ENCODE results near the gene LRIT1.
A peak's percentile ranks its signal among the peaks of the same experiment; 100 is the strongest.

The LRIT1 gene

DNA sequence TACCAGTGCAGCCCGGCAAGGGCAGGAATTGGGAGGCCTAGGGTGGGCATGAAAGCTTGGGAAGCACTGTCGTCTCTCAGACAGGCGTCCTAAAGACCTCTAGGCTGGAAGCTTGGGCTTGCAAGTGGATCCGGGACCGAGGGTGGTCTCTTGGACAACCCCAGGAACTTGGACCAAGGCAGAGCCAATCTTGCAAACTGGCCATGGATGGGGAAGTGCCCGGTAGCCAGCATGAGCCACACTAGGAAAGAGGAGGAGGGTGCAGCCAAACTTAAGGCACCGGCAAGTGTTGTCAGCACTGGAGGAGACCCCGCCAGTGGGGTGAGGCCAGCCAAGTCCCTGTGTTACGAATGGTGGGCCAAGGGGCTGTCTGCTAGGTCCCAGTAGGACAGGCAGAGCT, 24.5 kb downstream of the LRIT1 start:
- DNase-seq, result no peak

DNA sequence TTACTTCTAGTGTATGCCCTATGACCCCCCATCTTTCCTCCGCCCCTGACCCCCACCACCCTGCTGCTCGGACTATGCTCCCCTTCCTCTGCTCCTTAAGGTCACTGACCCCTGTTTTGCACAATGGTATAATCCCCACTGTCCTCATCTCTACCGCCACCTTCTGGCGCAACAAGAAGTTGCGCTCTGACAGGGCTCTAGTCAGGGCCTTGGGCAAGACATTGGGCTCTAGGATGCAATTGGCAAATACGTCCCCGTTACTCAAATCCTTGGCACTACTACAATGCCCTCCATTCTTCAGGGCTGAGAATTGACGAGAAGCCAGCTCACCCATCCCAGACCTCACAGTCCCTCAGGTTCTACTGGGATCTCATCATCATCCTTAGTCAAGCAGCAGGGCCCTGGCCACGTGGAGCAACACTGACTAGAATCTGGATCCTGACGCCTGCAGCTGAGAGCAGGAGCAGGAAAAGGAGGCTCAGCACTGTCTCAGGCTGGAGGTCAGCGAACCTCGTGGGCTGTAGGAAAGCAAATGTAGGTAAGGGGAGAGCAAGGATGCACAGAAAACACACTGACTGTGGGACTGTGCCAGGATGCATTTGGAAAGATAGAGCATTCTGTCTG, 26.6 kb downstream of the LRIT1 start:
- peak in 9 of 58 donors; percentile 5 to 45 (median 16) for DNase-seq

DNA sequence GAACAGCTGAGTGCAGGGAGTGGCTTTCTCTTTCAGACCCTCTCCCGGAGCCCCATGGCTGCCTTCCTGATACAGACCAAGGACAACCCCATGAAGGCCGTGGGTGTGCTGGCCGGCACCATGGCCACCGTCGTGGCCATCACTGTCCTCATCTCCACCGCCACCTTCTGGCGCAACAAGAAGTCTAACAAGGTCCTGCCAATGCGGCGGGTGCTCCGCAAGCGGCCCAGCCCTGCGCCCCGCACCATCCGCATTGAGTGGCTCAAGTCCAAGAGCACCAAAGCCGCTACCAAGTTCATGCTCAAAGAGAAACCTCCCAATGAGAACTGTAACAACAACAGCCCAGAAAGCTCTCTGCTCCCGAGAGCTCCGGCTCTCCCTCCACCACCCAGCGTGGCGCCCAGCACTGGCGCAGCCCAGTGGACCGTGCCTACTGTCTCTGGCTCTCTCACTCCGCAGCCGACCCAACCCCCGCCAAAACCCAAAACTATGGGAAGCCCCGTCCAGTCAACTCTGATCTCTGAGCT, 27.2 kb downstream of the LRIT1 start:
- no peak for DNase-seq

DNA sequence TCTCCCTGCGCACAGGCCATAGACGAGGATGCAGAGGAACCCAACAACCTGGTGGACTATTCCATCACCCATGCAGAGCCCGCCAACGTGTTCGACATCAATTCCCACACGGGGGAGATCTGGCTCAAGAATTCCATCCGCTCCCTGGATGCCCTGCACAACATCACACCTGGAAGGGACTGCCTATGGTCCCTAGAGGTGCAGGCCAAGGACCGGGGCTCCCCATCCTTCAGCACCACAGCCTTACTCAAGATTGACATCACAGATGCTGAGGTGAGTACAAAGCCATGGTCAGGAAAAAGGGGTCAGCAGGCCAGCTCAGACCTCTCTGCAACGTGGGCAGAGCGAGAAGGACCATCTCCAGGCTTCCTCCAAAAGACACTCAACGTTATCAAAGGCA, 28.3 kb downstream of the LRIT1 start:
- DNase-seq, result no peak

DNA sequence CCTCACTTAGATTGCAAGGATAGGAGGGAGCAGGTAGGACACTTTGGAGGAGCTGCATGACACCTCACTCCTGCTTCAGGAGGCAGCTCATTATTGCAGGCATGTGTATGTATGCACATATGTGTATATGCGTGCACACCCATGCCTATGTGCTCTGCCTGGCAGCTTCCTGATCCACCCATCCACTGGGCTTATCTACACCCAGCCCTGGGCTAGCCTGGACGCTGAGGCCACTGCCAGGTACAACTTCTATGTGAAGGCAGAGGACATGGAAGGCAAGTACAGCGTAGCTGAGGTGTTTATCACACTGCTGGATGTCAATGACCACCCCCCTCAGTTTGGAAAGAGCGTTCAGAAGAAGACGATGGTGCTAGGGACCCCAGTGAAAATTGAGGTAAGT, 29.3 kb downstream of the LRIT1 start:
- DNase-seq, result no peak

DNA sequence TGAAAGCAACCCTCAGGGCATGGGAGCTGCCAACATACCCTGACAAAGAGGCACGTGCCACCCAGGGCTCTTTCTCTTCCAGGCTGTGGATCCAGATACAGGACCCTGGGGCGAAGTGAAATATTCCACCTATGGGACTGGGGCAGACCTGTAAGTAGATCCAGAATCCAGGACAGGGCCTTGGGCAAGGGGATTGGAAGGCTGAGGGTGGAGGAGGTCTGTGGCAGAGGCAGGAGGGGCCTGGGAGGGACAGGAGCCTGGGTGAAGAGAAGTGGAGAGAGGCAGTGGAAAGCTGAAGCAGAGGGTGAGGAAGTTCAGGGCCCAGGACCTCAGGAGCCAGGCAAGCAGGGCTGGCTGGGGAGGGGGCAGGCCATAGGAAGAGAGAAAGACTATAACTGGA, 29.8 kb downstream of the LRIT1 start:
- DNase-seq, result no peak

DNA sequence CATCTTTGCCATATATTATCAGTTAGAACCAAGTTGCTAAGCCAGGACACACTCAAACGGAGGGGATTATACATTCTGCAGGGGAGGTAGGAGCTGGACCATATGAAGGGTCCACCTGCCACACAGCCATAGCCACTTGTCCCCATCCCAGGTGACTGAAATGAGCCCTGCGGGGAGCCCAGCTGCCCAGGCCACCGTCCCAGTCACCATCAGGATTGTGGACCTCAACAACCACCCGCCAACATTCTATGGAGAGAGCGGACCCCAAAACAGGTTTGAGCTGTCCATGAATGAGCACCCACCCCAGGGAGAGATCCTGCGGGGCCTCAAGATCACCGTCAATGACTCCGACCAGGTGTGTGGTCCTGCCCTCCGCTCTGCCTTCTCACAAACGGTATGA, 33.3 kb downstream of the LRIT1 start:
- no peak for DNase-seq

DNA sequence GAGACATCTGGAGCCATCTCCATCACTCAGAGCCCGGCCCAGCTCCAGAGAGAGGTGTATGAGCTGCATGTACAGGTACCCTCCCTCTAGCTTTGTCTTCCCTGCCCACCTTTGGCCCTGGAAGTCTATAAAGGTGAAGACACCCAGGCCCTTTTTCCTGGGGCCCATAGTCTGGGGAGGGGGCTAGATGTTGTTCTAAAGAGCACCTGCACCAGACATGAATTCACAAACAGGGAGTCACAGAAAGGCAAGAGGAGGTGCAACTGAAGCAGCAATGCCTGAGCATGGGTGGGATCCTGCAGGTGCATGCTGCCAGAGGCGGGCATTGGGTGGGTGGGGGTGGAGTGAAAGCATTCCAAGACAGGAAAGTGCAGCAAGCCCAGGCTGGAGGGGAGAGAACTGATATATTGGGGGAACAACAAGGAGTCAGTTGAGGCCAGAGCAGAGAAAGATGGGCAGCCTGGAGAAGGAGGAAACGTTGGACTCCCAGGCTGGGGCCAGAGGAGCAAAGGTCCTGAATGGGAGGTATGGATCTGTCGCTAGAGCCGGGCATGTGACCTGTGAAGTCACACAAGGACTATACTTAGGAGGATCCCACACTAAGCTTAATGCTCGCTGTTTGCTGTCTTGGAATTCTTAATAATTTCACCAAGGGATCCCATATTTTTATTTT, 35.4 kb downstream of the LRIT1 start:
- no peak for DNase-seq

DNA sequence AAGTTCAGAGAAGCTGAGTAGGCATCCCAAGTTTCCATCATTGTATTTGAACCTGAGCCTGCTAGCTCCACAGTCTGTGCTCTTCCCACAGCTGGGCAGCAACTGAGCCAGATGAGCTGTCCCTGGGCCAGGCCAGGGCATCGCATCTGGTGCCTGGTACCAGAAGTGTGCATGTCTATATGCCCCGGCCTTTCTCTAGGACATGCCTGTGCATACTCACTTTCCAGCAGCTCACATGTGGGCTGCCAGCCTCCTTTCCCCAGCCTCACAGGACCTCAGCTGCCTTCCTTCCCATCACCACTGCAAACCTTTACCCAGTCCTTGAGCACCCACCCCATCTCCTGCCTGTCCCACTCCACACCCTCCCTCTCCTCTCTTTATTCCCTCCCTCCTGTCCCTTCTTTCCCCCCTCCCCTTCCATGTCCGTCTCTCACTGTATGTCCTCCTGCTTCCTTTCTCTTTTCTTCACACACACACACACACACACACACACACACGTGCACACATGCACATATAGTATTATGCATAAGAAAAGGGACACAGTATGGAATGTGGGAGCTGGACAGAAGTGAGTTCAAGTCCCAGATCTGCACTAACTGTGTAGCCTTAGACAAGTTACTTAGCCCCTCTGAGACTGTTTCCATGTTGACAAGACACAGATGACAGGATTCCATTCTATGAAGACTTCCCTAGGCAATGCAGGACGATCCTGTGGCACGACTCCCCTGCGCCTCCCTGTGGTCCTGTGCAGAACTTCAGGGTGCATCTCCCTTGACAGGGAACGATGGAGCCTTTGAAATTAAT, 36.1 kb downstream of the LRIT1 start:
- peak in 51 of 58 donors; percentile 8 to 82 (median 49) for DNase-seq

DNA sequence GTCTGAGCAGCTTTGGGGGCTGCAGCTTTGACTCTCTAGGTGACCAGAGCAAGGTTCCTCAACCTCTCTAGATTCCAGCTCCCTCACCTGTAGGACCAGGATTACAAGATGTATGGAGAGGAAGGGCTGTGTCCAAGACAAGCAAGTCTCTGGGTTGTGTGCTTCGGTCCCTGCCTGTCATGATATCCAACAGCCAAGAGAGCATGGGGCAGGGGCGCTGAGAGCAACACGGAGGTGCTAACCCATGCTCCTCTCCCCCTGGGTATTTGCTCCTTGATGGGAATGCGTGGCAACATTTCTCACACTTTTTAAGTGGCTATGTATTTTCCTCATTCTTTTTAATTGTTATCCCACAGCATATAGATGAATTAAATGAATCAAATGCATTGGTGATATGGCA, 36.7 kb downstream of the LRIT1 start:
- no peak for DNase-seq

DNA sequence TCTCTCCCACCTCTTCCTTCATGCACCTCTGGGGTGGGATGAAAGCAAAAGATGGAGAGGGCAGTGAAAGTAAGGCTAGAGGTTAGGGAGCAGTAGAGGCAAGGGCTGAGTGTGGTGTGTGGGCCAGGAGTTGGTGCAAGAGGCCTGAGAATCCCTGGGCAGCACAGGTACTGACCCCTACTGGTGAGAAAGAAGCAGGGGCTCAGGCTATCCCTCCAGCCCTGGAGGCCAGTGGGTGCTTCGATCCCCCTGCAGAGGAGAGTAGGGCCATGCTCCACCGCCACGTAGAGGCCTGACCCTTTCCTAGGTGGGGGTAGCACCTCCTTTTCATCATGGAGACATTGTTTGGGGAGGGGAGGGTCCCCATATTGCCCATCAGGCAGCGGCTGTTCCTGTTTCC, 37.2 kb downstream of the LRIT1 start:
- DNase-seq, result no peak

DNA sequence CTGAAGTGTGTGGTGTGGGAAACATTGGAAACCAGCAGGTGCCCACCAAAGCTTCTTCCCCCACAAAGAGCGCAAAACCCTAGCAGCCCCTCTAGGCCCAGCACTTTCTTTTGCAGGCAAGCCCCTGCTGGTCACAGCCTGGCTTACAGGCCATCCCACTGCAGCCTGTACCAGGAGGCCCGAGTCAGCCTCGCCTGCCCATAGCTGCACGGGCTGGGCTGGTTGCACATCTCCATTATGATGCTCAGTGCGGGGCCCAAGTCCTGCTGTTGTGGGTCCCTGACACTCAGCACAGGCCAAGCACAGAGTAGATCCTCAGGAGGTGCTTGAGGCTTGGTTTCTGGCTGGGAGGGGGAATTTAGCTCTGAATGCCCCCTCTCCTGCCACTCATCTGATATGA, 39.0 kb downstream of the LRIT1 start:
- DNase-seq, result no peak

DNA sequence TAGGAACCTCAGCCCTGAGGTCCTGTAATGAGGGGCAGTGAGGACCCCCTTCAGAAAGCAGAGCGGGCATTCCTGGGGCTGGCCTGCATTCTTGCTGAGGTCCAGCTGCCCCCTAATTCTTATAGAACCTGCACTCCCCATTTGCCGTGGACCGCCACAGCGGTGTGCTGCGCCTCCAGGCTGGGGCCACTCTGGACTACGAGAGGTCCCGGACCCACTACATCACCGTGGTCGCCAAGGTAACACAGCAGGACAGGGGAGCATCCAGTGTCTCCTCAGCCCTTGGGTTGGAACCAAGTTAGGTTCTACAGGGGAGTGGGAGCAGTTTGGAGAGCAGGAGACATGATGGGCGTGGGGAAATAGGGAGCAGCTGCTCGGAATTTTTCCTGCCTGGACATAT, 39.7 kb downstream of the LRIT1 start:
- no peak for DNase-seq

DNA sequence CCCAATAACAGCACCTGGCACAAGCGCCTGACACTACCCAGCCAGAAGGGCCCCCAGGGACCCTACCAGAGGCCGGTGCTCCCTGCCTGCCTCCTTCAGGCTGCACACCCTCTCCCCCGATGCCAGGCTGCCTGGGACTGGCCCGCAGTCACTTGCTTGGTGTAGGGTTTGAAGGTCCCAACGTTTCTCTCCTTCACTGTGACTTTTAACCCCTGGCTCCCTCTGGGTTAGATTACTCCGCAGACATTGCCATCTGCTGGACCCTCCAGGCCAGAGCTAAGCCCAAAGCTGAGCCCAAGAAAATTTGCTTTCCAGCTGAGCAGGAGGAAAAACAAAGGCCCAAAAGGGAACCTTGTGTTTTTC, 40.1 kb downstream of the LRIT1 start:
- no peak for DNase-seq

DNA sequence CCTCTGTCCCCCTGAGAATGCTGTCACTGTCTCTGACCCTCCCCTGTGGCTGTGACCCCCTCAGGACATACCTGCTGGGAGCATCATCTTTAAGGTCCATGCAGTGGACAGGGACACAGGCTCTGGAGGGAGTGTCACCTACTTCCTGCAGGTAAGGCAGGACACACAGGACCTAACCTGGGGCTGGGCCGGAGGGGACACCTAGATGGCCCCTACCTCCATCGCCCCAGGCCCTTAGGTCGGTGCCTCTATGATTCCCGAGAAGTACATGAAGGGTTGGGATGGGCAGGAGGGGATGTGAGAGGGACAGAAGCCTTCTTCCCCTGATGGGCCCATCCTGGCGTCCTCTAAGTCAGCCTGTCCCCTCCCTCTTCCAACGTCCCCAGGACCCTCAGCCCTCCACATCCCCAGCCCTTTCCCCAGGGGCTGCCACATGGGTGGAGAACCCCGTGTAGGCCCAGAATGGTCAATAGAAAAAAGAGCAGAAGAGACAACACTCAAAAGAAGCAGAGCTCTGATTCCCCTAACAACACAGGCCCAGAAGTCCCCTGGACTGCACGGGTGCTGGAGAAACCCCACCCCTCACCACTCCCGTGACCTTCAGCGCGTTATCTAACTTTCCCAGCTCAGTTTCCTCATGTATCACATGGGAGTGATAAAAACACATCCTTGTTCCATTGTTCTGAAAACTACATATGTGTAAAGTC, 40.7 kb downstream of the LRIT1 start:
- DNase-seq, result no peak

DNA sequence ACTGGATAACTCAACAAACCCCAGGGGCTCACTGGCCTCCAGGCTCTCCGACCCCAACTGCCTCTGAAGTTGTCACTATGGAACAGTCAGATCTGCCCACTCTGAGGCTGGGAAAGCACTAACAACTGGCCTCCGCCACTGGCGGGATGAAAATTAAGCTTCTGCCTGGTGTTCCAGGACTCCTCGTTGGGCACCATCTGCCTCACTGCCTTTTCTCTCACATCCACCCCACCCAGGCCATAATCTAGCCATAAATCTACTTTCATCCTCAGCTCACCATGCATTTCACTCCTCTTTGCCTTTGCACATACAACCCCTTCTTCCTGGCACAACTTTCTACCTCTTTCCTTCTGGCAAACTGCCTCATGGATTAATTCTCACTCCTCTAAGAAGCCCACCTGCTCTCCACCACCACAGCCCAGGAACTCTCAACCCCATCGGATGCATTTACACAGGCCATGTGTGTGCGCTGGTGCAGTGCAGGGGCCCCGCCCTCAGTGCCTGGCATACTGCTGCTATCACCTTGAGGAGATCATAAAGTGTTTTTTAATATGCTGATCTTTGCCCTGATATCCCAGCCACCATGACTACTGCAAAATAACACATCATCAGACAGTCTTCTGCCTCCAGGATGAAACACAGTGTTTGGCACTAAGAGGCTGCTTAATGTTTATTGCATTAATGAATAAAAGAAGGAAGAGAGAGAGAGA, 43.0 kb downstream of the LRIT1 start:
- no peak for DNase-seq

DNA sequence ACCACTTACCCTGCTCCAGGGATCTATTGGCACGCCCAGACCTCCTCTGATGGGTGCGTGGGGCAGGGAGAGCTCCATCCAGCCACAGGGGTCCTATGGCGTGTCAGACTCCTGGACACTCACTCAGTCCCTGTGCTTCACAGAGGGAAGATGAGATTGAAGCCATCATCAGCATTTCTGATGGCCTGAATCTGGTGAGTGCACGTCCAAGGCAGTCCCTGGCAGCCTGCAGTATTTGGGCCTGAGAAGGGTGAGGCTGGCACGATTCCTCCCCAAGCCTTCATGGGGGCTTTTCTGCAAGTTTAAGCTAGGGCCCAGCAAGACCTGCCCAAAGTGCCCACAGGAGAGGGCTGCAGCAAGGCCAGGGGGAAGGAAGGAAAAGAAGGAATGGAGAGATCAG, 43.7 kb downstream of the LRIT1 start:
- DNase-seq, result no peak

DNA sequence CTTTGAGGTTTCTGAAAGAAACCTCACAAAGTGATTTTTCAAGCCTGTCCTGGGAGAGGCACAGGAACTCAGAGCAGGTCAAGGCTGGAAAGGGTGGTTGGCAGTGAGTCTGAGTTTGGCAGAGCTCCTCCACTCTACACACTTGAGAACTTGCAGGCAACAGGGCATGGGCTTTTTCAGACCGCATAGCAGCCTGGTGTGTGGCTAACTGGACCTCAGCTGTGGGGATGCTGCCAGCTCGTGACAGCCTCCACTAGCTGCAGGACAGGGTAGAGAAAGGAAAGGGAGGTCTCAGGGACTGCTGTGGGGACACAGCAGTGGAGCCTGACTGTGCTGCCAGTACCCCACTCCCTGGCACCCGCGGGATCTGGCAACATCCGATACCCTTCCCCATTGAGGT, 44.4 kb downstream of the LRIT1 start:
- peak in 27 of 58 donors; percentile 9 to 66 (median 19) for DNase-seq

DNA sequence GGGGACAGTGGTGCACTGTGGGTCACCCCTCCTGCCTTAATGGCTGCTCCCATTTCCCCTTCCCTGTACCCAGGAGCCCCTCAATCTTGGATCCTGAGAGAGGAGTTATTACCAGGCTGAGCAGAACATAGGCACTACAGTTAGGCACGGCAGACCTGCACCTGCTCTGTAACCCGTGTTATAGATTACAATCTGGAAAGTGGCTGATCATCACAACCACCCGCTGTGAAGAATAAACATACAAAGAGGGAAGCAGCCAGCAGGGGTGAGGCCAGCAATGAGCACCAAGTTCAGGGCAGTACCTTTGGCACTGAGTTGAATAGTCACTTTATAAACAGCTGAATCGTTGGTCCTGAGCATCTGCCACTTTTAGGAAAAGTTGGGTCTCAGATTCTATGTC, 45.3 kb downstream of the LRIT1 start:
- no peak for DNase-seq

DNA sequence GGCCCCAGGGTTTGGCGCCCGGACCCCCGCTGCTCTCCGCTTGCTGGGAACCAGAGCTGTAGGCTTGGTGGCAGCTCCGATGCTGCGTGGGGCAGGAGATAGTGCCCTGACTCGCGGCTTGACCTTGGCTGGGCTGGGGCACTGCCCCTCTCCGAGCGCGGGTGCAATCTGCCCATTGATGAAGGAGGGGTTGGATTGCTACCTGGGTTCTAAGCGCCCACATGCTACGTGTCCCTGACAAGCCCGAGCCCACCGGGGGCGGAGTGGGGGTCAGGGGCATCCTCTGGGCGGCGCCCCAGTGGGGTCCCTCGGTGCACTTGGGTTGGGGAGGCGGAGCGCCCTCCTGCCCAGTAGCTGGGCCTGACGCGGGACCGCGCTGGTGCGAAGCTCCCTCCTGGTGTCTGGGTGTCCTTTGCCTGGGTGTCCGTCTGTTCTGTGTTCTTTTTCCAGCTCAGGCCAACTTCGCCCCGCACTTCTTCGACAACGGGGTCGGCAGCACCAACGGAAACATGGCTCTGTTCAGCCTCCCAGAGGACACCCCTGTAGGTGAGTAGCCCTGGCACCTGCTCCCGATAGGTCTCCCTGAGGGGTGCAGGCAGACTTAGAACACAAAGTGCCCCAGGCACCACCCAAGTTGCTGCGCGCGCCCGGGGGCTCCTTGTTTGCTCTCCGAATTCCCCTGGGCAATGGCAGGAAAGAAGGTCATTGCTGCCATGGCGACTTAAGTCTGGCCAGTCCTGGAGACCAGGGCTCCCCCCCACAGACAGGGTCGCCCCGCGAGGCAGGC, 46.1 kb downstream of the LRIT1 start:
- DNase-seq, result peak in 1 of 58 donors; percentile 33

Measured in anterior cingulate cortex (tissue), 58 donors.